Activated effector memory CD4-positive, alpha-beta T cell treated with anti-CD3 and anti-CD28 coated beads, Interleukin-2, amount 50 U/mL, for 16 hours (primary cell): ENCODE results near the gene ST6GALNAC3.
"Not testable (repeated sequence)": the region's sequence is repeated elsewhere in the genome, so short reads cannot be mapped to it uniquely, and the experiment has no call there.

Experiments
- DNase-seq: peaks from one replicate; pipeline ENCODE4 v3.0.0-alpha.2; 2020

ST6GALNAC3 gene

GRCh38 chr1:76074321-76075187 is at the start of gene ST6GALNAC3:
TSS of gene ST6GALNAC3 (plus strand) at chr1:76074746.
- DNase-seq = peak; percentile 90

DNA sequence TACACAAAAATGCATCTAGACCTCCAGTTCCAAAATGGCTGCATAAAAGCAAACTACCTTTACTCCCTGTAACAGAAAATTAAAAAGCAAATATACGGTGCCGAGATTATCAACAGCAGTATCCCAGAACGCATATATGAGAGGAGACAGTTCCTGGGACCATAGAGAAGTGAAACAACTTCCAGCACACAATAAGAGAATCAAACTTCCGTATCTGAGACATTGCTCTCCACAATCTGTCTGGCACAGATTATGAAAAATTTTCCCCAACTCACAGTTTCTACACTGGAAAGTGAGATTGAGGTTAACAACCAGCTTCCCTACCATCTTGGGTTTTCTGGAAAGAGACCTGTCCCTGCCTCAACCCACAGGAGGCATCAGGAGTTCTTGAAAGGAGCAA is 47.2 kb upstream of the ST6GALNAC3 start:
- DNase-seq = no peak

- no peak for DNase-seq
Observed at GRCh38 chr1:76029331-76029730, 45.2 kb upstream of the ST6GALNAC3 start.

DNA sequence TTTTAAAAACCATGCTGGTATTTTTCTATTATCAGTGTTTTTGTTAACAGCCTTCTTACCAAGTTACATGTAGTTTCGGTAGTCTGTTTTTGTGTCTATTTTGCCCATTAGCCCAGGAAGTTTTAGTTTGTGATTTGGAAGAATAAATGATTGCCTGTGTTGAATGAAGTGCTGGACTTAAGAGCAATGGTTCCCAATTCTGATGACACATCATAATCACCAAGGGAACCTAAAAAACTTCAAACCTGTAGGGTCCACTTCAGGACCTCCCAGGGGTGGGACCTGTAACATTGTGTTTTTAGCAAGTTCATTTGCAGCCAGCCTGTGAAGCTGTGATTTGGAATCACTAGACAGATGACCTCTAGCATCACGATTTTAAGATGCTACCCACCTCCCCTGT is 43.0 kb upstream of the ST6GALNAC3 start:
- no peak for DNase-seq

DNA sequence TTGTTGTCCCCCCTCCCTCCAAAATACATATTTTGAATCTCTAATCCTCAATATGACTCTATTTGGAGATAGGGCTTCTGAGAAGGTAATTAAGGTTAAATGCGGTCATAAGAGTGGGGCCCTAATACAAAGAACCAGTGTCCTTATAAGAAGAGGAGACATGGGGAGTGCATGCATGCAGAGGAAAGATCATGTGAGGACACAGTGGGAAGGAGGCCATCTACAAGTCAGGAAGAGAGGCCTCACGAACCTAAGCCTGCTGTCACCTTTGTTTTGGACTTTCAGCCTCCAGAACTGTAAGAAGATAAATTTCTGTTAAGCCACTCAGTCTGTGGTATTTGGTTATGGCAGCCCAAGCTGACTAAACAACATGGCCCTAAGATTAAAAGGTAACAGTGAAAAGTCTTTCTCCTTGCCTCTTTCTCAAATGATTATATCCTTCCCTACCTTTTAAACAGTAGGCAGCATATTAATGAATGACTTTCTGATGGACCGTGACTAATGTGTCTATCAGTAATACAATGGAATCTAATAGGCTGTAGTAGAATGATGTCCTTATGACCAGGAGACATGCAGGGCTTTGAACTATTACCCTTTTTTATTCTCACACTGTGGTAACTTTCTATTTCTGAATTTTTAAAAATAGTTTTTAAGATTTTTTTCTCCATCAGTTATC is 40.6 kb upstream of the ST6GALNAC3 start:
- no peak for DNase-seq

DNA sequence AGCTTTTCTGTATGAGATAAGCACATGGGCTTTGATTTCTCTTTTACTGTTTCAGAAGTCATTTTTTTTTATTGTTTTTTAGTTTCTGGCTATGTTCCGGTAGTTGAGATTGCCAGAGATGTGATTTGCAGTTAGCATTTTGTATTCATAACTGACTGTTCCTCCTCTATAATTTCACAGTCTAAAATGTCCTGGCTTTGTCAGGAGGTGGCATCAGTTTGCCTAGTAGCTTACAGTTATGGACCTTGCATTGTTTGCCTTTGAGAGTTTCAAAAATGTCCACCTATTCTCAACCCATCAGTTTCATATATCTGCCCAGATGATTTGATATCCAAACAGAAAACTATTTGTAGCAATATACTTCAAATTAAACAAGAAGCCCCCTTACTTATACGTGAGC is 39.5 kb upstream of the ST6GALNAC3 start:
- no peak for DNase-seq

GRCh38 chr1:76037324-76037723 is 37.2 kb upstream of the ST6GALNAC3 start:
- no peak for DNase-seq

GRCh38 chr1:76038287-76039004 is 36.1 kb upstream of the ST6GALNAC3 start:
- DNase-seq = no peak

DNA sequence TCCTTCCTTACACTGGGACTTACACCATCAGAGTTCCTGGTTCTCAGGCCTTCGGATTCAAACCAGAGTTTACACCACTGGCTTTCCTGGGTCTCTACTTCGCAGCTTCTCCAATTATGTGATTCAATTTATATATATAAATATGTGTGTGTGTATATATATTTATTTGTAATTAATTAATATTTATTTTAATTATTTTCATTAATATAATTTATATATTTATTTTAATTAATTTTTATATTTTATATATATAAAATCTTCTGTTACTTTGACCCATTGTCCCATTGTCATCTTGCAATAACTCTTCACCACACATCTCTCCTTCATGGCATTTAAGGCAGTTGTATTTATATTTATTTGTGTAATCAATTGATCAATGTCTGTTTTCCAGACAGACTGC is 28.4 kb upstream of the ST6GALNAC3 start:
- no peak for DNase-seq

DNA sequence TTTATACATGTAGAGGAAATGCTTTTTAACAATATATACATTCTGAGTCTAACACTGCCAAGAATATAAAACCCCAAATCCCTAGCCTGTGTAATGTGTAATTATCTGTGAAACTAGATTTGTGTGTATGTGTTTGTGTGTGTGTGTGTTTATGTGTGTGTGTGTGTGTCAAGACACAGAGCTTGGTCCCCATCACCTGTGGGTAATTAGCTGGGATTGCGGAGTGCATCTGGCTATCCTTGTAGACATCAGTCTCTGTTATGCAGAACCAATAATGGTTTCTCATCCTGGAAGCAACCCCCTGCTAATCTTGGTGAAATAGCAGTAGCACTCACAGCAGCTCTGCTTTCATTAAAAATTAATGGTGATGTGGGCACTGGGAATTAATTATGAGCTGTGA is 26.3 kb upstream of the ST6GALNAC3 start:
- DNase-seq = no peak

DNA sequence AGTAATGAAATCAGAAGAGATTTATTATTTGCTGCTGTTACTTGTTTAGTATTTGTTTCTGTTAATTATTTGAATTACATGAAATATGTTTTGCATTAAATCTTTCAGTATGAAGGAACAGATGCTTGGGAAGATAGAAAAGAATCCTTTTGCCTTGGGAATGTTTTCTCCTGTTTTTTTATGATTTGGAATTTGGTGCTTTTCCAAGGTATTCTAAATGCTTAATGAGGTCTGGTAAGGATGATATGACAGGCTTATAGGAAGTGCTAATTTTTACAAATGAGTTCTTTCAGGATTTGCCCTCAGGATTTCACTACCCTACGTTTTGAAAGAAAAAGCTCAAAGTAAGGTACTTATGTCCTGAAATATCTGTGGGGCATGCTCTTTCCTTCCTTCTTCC is 25.6 kb upstream of the ST6GALNAC3 start:
- DNase-seq = no peak

GRCh38 chr1:76049498-76049897 is 25.0 kb upstream of the ST6GALNAC3 start:
- no peak for DNase-seq

DNA sequence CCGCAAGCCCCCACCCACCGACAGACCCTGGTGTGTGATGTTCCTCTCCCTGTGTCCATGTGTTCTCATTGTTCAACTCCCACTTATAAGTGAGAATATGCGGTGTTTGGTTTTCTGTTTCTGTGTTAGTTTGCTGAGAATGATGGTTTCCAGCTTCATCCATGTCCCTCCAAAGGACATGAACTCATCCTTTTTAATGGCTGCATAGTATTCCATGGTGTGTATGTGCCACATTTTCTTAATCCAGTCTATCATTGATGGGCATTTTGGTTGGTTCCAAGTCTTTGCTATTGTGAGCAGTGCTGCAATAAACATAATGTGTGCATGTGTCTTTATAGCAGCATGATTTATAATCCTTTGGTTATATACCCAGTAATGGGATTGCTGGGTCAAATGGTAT is 24.5 kb upstream of the ST6GALNAC3 start:
- DNase-seq = not testable (repeated sequence)

DNA sequence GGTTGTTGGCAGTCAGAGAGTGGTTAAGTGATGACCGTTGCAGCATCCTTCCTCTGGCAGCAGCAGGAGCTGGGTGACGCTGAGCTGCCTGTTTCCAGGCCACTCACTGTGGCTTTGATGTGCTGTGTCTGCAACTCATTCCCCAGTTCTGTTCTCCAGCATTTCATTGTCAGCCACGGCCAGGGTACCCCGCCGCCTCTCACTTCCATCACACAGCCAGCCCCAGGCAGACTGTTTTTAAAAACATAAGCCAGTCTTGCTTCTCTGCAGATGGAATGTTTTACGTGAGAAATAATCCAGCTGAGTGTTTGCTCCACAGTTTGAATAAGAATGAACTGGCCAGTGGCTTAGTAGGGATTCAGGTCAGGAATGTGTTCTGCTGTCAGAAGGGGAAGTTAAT is 21.5 kb upstream of the ST6GALNAC3 start:
- no peak for DNase-seq

DNA sequence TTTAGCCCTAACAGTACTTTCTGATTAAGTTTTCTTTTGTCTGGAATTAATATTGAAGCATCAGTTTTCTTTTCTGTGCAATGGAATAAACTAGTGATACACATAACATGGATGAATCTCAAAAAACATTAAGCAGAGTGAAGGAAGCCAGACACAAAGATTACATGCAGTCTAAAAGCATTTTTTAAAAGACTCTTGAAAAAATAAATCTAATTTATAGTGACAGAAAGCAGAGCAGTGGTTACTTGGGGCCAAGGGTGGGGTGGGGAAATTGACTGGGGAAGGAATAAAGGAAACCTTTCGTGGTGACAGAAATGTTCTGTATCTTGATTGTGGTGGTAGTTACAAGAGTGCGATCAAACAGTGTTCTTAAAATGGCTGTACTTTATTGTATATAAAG is 20.2 kb upstream of the ST6GALNAC3 start:
- DNase-seq = no peak

DNA sequence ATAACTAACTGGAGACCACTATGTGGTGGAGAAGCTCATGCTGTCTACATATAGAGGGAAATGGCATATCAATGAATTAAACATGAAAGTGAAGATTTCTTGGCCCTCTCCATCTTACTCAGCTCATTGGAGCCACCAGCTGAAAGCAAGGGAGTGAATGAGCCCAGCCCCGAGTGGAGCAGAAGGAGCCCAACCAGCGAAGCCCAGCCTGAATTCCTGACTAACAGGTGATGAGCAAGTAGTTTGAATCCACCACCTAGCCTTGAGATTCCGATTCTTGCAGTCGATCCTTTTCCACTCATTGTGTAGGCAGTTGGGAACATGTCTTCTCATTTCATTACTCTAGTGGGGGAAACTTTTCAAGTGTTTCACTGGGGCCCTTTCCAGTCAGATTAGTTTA is 18.6 kb upstream of the ST6GALNAC3 start:
- DNase-seq = no peak

- no peak for DNase-seq
Observed at GRCh38 chr1:76059451-76059850, 15.1 kb upstream of the ST6GALNAC3 start.

- no peak for DNase-seq
Observed at GRCh38 chr1:76065270-76065669, 9.3 kb upstream of the ST6GALNAC3 start.

DNA sequence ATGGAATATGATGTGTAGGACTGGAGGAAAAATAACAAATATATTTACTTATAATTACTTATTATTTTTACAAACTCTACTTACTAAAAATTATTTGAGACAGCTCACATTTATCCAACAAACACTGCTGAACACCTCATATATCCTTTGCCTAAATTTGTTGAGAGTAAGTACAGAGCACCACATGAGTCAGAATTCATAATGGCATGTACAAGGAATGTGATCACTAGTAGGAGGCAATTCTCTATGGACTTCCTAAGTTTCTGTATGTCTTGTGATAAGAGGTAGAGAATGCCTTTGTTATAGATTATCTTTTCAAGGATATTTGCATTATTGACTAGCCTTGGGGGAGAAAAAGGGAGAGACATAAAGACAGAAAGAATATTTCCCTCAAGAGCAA is 8.2 kb upstream of the ST6GALNAC3 start:
- DNase-seq = no peak

DNA sequence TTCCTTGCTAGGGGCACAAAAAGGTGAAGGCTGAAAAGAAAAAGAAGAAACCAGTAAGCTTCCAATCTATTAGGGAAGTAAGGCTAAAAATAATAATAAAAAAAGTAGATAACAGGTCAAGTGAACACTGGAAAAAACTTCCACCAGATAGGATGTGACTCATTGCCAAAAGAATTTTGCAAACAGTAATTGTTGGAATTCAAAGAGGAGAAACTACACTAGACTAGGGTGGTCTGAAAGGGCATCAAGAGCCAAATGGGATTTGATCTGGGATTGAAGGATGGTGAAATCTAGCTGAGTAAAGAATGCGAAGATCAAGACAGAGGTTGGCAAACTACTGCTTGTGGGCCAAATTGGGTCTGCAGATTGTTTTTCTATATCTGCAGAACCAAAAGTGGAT is 6.0 kb upstream of the ST6GALNAC3 start:
- no peak for DNase-seq

DNA sequence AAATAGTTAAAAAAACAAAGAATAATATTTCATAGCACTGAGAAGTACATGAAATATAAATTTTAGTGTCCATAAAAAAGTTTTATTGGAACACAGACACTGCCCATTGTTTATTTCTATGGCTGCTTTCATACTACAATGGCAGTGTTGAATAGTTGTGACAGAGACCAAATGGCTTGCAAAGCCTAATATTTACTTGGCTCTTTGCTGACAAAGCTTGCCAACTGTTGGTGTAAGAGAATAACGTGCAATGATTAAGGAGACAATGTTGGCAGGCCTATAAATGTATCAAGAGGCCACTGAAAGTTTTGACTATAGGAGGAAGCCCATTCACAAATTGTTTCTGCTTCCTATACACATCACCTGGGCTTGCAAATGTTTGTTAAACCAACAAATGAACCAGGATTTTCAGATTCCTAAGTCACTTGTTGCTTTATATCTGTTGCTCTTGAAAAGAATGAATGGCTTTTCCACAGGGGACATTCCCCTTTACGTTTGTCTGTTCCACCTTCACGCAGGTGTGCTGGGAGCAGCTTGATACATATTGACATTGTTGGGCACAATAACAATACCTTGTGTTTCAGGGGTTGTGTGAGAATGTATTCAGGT is 5.5 kb upstream of the ST6GALNAC3 start:
- DNase-seq = no peak

- DNase-seq = no peak
Observed at GRCh38 chr1:76070538-76070937, 4.0 kb upstream of the ST6GALNAC3 start.

GRCh38 chr1:76073481-76073880 is 1.1 kb upstream of the ST6GALNAC3 start:
- DNase-seq = no peak

DNA sequence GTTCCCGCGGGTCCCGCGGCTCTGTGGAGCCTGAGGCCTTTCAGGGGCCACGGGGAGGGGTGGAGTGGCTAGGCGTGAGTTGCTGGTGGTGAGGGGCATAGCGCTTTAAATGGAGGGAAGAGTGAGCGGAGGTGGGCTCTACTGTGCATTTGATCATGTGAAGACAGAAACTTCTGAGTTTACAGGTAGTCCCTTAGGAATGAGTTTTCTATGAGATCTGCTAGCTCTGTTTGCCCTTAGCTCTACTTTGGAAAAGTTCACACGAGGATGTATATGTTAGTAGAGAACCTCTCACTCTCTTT is 593 bp downstream of the ST6GALNAC3 start:
- no peak for DNase-seq
